ENCODE data around the gene MRPS22. TPM values are rescaled to one million over a fixed set of nuclear protein-coding genes. Genes with fewer than 3 reads are reported as not detected.

Gene MRPS22
- total RNA-seq, 4 donors from 2014 or later, result 40.1 to 60.9 (median 48.6) TPM

- no peaks in the 10 kb centered on the region for H3K36me3 ChIP-seq
- DNase-seq, result no peak
- intact Hi-C loops (cut with DNase I), result no loop called here
- no peak overlapping the region for H3K4me3 ChIP-seq (replicated peaks in 1 of 3)
- TF ChIP-seq POLR2A (IDR thresholded peaks at IDR 0.05) (no peak), CTCF (IDR thresholded peaks at IDR 0.05) (no peak)
- H3K4me1 ChIP-seq, result no peaks in the 10 kb centered on the region
- WGBS, 2 donors, result 81 to 85% methylated on average over 6 of the region's 6 CpGs
- no peaks in the 10 kb centered on the region for H3K27me3 ChIP-seq
- no peak overlapping the region for H3K27ac ChIP-seq
- no peaks in the 10 kb centered on the region for H3K9me3 ChIP-seq
Measured at GRCh38 chr3:139307601-139308555, 35.9 kb upstream of the MRPS22 start.

- DNase-seq, result no peak
- Histone ChIP-seq H3K9me3 (no peaks in the 10 kb centered on the region), H3K4me1 (no peaks in the 10 kb centered on the region), H3K27me3 (no peaks in the 10 kb centered on the region), H3K27ac (no peak overlapping the region), H3K4me3 (replicated peaks in 1 of 3) (no peak overlapping the region), H3K36me3 (no peaks in the 10 kb centered on the region)
- 34 to 47% methylated on average over 4 of the region's 4 CpGs for WGBS, 2 donors
- TF ChIP-seq CTCF (IDR thresholded peaks at IDR 0.05) (no peak), POLR2A (IDR thresholded peaks at IDR 0.05) (no peak)
- intact Hi-C loops (cut with DNase I), result no loop called here
Measured at GRCh38 chr3:139308560-139308959, 35.3 kb upstream of the MRPS22 start.

- H3K9me3 ChIP-seq, result no peaks in the 10 kb centered on the region
- H3K27me3 ChIP-seq, result no peaks in the 10 kb centered on the region
- no peaks in the 10 kb centered on the region for H3K36me3 ChIP-seq
- 59 to 61% methylated on average over 2 of the region's 2 CpGs for WGBS, 2 donors
- intact Hi-C loops (cut with DNase I), result no loop called here
- H3K4me3 ChIP-seq (replicated peaks in 1 of 3), result no peak overlapping the region
- TF ChIP-seq POLR2A (IDR thresholded peaks at IDR 0.05), result no peak
- TF ChIP-seq CTCF (IDR thresholded peaks at IDR 0.05), result no peak
- DNase-seq, result no peak
- no peak overlapping the region for H3K27ac ChIP-seq
- no peaks in the 10 kb centered on the region for H3K4me1 ChIP-seq
Measured at GRCh38 chr3:139309061-139309591, 34.7 kb upstream of the MRPS22 start.

DNA sequence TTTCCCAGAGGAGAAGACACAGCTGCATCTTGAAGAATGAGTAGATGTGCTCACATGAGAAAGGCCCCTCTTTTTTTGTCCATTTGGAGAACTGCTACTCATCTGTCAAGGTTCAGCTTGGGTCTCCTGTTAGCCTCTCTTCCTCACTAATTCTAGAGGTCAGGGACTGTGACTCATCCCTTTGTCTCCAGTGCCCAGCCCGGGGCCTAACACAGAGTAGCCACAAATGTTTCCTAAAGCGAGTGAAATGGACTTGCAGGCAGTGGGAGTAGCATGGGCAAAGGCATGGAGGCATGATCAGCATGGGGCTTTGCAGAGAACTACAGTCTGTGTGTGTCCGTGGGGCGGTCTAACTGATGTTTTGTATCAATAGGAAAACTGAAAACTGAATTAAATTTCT lies 33.9 kb upstream of the MRPS22 start:
- TF ChIP-seq POLR2A (IDR thresholded peaks at IDR 0.05) (no peak), CTCF (IDR thresholded peaks at IDR 0.05) (no peak)
- Histone ChIP-seq H3K27ac (no peak overlapping the region), H3K4me3 (replicated peaks in 1 of 3) (no peak overlapping the region), H3K4me1 (no peaks in the 10 kb centered on the region), H3K27me3 (no peaks in the 10 kb centered on the region), H3K36me3 (no peaks in the 10 kb centered on the region), H3K9me3 (no peaks in the 10 kb centered on the region)
- no peak for DNase-seq
- intact Hi-C loops (cut with DNase I), result no loop called here
- 80 to 86% methylated on average over 4 of the region's 4 CpGs for WGBS, 2 donors

DNA sequence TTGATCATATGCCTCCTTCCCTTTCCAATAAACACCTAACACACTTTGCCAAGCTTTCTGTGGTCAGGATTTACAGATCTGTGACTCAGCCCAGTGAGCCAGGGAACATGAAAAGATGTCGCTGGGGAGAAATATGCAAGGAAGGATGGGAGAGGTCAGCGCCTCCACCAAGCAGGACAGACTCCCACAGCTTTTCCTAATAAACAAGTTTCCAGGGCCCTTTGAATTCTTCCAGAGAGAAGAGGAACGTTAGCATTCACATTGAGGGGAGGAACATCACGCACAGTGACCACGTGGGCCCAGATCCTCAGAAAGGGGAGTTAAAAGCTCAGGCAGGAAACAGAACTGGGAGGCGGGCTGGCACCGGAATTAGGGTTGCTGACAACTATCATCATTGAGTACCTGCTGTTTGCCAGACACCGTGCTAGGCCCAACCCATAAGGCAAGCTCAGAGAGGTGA lies 33.3 kb upstream of the MRPS22 start:
- H3K9me3 ChIP-seq, result no peaks in the 10 kb centered on the region
- TF ChIP-seq POLR2A (IDR thresholded peaks at IDR 0.05) (no peak), CTCF (IDR thresholded peaks at IDR 0.05) (no peak)
- H3K4me1 ChIP-seq, result no peaks in the 10 kb centered on the region
- WGBS, 2 donors, result 76 to 81% methylated on average over 8 of the region's 8 CpGs
- H3K4me3 ChIP-seq (replicated peaks in 1 of 3), result no peak overlapping the region
- intact Hi-C loops (cut with DNase I), result no loop called here
- H3K36me3 ChIP-seq, result no peaks in the 10 kb centered on the region
- no peaks in the 10 kb centered on the region for H3K27me3 ChIP-seq
- no peak for DNase-seq
- H3K27ac ChIP-seq, result no peak overlapping the region

All from thyroid gland (tissue), 4 donors.